DND-41 (cell line): ENCODE measurements around the gene KLHL42.

Experiments used
- EZH2 ChIP-seq: IDR thresholded peaks from 3 replicates; pipeline ENCODE4 v1.6.1; 2012; ENCODE audit warnings: borderline replicate concordance, low read depth, mild to moderate bottlenecking, moderate library complexity, low read length, inconsistent platforms; ENCODE audit not compliant: severe bottlenecking
- TF ChIP-seq, protein P1 (sequence below): IDR thresholded peaks from 2 replicates; pipeline ENCODE4 v1.5.1; 2012; ENCODE audit warnings: borderline replicate concordance, low read length, moderate library complexity, mild to moderate bottlenecking; ENCODE audit not compliant: poor library complexity, severe bottlenecking; ENCODE audit errors: extremely low read depth

DNA sequence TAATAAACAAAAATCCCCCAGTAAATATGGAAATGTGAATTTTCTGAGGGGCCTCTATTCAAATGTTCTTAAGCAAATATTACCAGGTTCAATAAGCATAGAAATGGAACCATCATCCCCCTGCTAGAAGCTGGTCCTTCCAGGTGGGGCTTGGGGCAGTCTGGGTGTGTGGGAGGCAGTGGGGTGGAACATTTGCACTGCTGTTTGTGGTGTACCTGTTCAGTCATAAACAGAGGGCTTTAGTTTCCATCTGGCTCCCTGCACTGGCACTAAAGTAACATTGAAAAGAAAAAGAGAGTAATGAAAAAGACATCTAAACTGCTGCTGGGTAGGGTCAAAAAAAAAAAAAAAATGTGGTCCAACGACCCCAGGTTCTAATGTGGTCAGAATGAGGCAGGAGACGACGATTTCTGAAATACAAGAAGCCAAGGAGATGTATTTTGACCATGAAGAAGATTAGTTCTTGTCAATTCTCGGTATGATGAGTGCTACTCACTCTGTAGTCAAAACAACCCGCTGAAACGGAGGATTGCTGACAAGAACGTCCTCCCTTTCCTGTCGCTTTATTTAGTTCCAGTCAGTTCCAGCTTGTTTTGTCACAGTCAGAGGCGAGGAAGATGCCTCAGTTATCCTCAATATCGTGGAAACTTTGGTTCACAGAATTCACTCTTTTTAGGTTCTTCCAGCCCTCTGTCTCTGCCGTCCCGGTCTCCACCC is 44.3 kb downstream of the KLHL42 start:
- TF ChIP-seq, protein P1, sequence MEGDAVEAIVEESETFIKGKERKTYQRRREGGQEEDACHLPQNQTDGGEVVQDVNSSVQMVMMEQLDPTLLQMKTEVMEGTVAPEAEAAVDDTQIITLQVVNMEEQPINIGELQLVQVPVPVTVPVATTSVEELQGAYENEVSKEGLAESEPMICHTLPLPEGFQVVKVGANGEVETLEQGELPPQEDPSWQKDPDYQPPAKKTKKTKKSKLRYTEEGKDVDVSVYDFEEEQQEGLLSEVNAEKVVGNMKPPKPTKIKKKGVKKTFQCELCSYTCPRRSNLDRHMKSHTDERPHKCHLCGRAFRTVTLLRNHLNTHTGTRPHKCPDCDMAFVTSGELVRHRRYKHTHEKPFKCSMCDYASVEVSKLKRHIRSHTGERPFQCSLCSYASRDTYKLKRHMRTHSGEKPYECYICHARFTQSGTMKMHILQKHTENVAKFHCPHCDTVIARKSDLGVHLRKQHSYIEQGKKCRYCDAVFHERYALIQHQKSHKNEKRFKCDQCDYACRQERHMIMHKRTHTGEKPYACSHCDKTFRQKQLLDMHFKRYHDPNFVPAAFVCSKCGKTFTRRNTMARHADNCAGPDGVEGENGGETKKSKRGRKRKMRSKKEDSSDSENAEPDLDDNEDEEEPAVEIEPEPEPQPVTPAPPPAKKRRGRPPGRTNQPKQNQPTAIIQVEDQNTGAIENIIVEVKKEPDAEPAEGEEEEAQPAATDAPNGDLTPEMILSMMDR, result no peak
- no peak for TF ChIP-seq EZH2
